Left hindlimb (tissue), 1 donor: Measurements from ENCODE around the gene KRTAP22-2.

ENCODE experiments used
- DNase-seq: peaks from one replicate; pipeline ENCODE4 v3.0.0-alpha.2; 2018

KRTAP22-2 gene

DNA sequence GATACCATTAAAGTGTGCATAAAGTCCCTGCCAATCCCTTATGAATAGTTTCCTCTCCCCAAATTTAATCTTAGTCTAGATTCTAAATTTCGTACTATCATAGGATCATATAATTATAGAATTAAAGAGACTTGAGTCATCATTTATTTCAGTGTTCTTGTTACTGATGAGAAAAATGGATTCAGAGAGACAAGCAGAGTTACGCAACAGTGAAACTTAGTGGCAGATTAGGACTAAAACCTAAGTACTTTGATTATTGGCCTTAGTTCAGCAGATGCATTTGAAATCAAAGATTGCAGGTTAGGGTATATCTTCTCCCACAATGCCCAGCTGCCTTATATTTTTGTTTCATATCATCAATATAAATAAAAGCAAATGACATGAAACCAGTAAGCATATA lies 28.2 kb downstream of the KRTAP22-2 start:
- no peak for DNase-seq

DNA sequence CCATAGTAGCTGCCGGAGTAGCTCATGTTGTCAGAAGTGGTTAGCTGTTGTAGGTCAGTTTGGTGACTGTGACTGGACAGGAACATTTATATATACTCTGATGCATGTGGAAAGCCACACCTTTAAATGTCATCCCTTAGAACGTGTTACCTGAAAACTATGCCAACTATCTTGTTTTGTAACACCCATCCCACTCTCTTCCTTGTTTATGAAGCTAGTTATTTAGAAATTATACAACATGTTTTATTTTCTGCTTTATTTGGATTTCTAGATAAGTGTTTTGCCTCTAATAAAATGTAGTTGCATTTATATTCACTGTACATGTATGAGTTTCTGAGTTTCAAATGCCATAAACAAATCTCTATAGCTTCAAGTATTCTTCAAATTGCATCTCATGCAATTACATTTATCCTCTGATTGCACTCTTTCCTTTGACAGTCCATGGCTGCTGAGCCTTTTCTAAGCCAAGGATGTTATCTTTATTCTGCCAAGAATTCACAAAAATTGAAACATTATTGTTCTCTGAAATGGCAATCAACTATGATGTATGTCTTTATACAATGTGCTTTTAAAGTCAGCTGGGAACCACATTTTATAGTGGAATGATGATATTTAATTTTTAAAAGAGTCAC lies 28.8 kb downstream of the KRTAP22-2 start, which contains the start of gene KRTAP19-7:
Gene KRTAP19-7 (minus strand): TSS at position 51 of the 632 bp plus-strand sequence. CDS start 25 bp downstream, at position 26.
- no peak for DNase-seq

GRCh38 chr21:30555095-30555494 lies 35.1 kb downstream of the KRTAP22-2 start:
- DNase-seq, result no peak

DNA sequence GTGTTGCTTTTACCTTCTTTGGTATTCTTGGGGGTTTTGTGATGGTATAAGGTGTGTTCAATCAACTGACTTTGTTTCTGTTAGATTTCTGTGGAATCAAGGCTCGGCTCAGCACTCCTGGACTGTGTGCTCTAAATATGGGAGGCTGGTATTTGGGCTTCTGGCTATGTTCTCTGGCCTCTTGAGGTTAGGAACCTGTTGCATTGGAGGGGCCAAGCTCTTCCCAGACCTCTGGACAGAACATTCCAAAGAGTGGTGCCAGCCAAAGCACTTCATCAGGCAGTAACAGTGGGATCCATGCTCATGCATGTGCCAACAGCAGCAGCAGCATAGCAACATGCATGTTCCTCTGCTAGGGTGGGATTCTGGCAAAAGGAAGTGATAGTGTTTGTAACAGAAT lies 37.4 kb downstream of the KRTAP22-2 start:
- no peak for DNase-seq

DNA sequence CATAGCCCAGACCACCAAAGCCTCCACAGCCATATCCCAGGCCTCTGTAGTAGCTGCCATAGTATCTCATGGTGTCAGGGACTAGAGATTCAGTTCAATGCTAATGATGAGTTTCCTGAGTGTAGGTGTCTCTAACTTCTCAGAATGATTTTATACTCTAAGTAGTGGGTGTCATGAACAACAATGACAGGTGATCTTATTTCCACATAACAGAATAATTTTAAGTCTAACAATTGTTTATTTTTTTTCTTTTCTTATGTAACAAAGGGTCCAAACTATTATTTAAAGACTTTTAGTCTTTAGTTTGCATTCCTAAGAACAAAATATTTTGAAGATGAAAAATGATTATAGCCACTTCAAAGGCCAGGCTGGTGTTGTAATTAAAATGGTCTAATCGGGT lies 48.4 kb downstream of the KRTAP22-2 start, which contains the start of gene KRTAP19-6:
Gene KRTAP19-6 (minus strand): TSS at position 101 of the 400 bp plus-strand sequence. CDS start 31 bp downstream, at position 70.
- DNase-seq, result no peak
